Left ventricle myocardium inferior (tissue), 1 donor: Measurements from ENCODE around the gene NRG3. TPM values are rescaled to one million over a fixed set of nuclear protein-coding genes. Genes with fewer than 3 reads are reported as not detected.

Experiments
- DNase-seq: peaks from one replicate; pipeline ENCODE4 v3.0.0-alpha.2; 2020
- H3K27ac ChIP-seq: fragments of 200-600 bp; replicated peaks from 2 replicates; pipeline ENCODE4 v1.8.0; 2021
- H3K27me3 ChIP-seq: fragments of 200-600 bp; 2 replicates; pipeline ENCODE4 v1.8.0; 2021; ENCODE audit warnings: low read depth
- H3K36me3 ChIP-seq: fragments of 200-600 bp; 2 replicates; pipeline ENCODE4 v1.8.0; 2021
- H3K4me1 ChIP-seq: fragments of 200-600 bp; 2 replicates; pipeline ENCODE4 v1.8.0; 2021
- H3K4me3 ChIP-seq: fragments of 200-600 bp; 2 replicates; pipeline ENCODE4 v1.8.0; 2021; ENCODE audit warnings: mild to moderate bottlenecking, moderate library complexity
- H3K9me3 ChIP-seq: fragments of 200-600 bp; replicated peaks from 2 replicates; pipeline ENCODE4 v1.8.0; 2021
- CTCF ChIP-seq: fragments of 200-600 bp; IDR thresholded peaks from 2 replicates; pipeline ENCODE4 v1.8.0; 2021; ENCODE audit warnings: antibody characterized with exemption, mild to moderate bottlenecking, borderline replicate concordance
- intact Hi-C: fragments of 100-400 bp; cut with micrococcal nuclease; formaldehyde crosslinking; loops from one replicate; pipeline ENCODE4 v1.11.0; 2022
- total RNA-seq: library from RNA; stranded (reverse); fragmentation: NEBNext Ultra II Directional; extraction: Animal tissue kit (Norgen Biotek cat#: 25700); gene quantifications from one replicate; pipeline ENCODE4 v1.2.1, GENCODE V29; 2021
- donor health status: DM: no; HTN: yes; CAD: no; lungs with severe emphysema.

Gene NRG3
- total RNA-seq, 1 donor from 2014 or later = 0.11 TPM

- TF ChIP-seq CTCF = no peak
These were observed 94.1 kb downstream of the NRG3 start for GRCh38 chr10:81969136-81969535.

GRCh38 chr10:81978238-81978637 lies 103.2 kb downstream of the NRG3 start:
- intact Hi-C loops = no loop called here
- H3K9me3 ChIP-seq = peaks cover 44% of the 10 kb centered on the region

More at GRCh38 chr10:81969136-81969535, 94.1 kb downstream of the NRG3 start:
- no peak overlapping the region for H3K27ac ChIP-seq
- intact Hi-C loops = no loop called here
- no peaks in the 10 kb centered on the region for H3K4me1 ChIP-seq
- no peak for DNase-seq
- H3K9me3 ChIP-seq = peaks cover 33% of the 10 kb centered on the region
- no peaks in the 10 kb centered on the region for H3K27me3 ChIP-seq
- no peak overlapping the region for H3K4me3 ChIP-seq
- H3K36me3 ChIP-seq = no peaks in the 10 kb centered on the region

GRCh38 chr10:81981724-81982123 lies 106.7 kb downstream of the NRG3 start:
- intact Hi-C loops = no loop called here
- no peak for TF ChIP-seq CTCF

More at GRCh38 chr10:81978238-81978637, 103.2 kb downstream of the NRG3 start:
- DNase-seq = no peak
- Histone ChIP-seq H3K27me3 (no peaks in the 10 kb centered on the region), H3K4me1 (no peaks in the 10 kb centered on the region), H3K36me3 (no peaks in the 10 kb centered on the region), H3K4me3 (no peak overlapping the region), H3K27ac (no peak overlapping the region)
- no peak for TF ChIP-seq CTCF

GRCh38 chr10:81984428-81984827 lies 109.4 kb downstream of the NRG3 start:
- no peaks in the 10 kb centered on the region for H3K4me1 ChIP-seq
- H3K27ac ChIP-seq = no peak overlapping the region
- no peak for TF ChIP-seq CTCF
- no peak overlapping the region for H3K4me3 ChIP-seq
- H3K27me3 ChIP-seq = no peaks in the 10 kb centered on the region
- intact Hi-C loops = no loop called here
- no peaks in the 10 kb centered on the region for H3K36me3 ChIP-seq
- peaks cover 5% of the 10 kb centered on the region for H3K9me3 ChIP-seq
- DNase-seq = no peak

More at GRCh38 chr10:81981724-81982123, 106.7 kb downstream of the NRG3 start:
- H3K4me1 ChIP-seq = no peaks in the 10 kb centered on the region
- H3K27me3 ChIP-seq = no peaks in the 10 kb centered on the region
- no peak for DNase-seq
- H3K9me3 ChIP-seq = peaks cover 18% of the 10 kb centered on the region
- H3K36me3 ChIP-seq = no peaks in the 10 kb centered on the region
- no peak overlapping the region for H3K27ac ChIP-seq
- H3K4me3 ChIP-seq = no peak overlapping the region

GRCh38 chr10:81995254-81995653 lies 120.3 kb downstream of the NRG3 start:
- Histone ChIP-seq H3K27ac (no peak overlapping the region), H3K9me3 (no peaks in the 10 kb centered on the region), H3K4me3 (no peak overlapping the region), H3K27me3 (no peaks in the 10 kb centered on the region), H3K36me3 (no peaks in the 10 kb centered on the region), H3K4me1 (no peaks in the 10 kb centered on the region)
- intact Hi-C loops = no loop called here
- DNase-seq = no peak
- no peak for TF ChIP-seq CTCF

GRCh38 chr10:81996927-81997326 lies 121.9 kb downstream of the NRG3 start:
- no peak overlapping the region for H3K4me3 ChIP-seq
- H3K4me1 ChIP-seq = no peaks in the 10 kb centered on the region
- TF ChIP-seq CTCF = no peak
- no peaks in the 10 kb centered on the region for H3K36me3 ChIP-seq
- no peaks in the 10 kb centered on the region for H3K9me3 ChIP-seq
- no peak overlapping the region for H3K27ac ChIP-seq
- DNase-seq = no peak
- intact Hi-C loops = no loop called here
- H3K27me3 ChIP-seq = no peaks in the 10 kb centered on the region
